Esophagus squamous epithelium (tissue), 5 donors: Measurements from ENCODE around the gene PPIA. TPM values are rescaled to one million over a fixed set of nuclear protein-coding genes. Genes with fewer than 3 reads are reported as not detected.

Experiments used
- DNase-seq: peaks from one replicate; lab custom pipeline; 2025; lab: John Stamatoyannopoulos, UW
- H3K27ac ChIP-seq, 4 donors: fragments of 200-600 bp; sonication (generic); one replicate each; pipeline ENCODE4 v1.5.1; 2016 to 2019; ENCODE audit warnings: mild to moderate bottlenecking in 1 of 4
- H3K27me3 ChIP-seq, 4 donors: fragments of 200-600 bp; sonication (generic); 1 replicate in 3 of 4; 2 replicates in 1 of 4; pipeline versions ENCODE4 v1.5.1 to v1.6.0; 2017 to 2021; ENCODE audit warnings: antibody characterized with exemption in 1 of 4
- H3K36me3 ChIP-seq, 3 donors: fragments of 200-600 bp; sonication (generic); one replicate each; pipeline ENCODE4 v1.5.1; 2016 to 2019
- H3K4me1 ChIP-seq, 3 donors: fragments of 200-600 bp; sonication (generic); one replicate each; pipeline ENCODE4 v1.5.1; 2017 to 2019
- H3K4me3 ChIP-seq, 4 donors: fragments of 200-600 bp; sonication (generic); 1 replicate in 3 of 4; 2 replicates in 1 of 4; pipeline ENCODE4 v1.5.1; 2016 to 2019; ENCODE audit warnings: mild to moderate bottlenecking in 2 of 4, moderate library complexity in 1 of 4
- H3K9me3 ChIP-seq, 3 donors: fragments of 200-600 bp; sonication (generic); one replicate each; pipeline ENCODE4 v1.5.1; 2016 to 2019
- CTCF ChIP-seq, 6 experiments: fragments of 450-650 bp in 4 of 6; fragments of 200-600 bp in 2 of 6; sonication (generic) in 2 of 6; IDR thresholded peaks; one replicate each; pipeline ENCODE4 v1.5.1; 2016 to 2019; ENCODE audit warnings: antibody characterized with exemption in 6 of 6, mild to moderate bottlenecking in 4 of 6, moderate library complexity in 4 of 6
- POLR2A ChIP-seq, 4 donors: fragments of 450-650 bp; IDR thresholded peaks; one replicate each; pipeline ENCODE4 v1.6.1; 2017; ENCODE audit warnings: antibody characterized with exemption in 4 of 4, mild to moderate bottlenecking in 4 of 4, moderate library complexity in 3 of 4
- WGBS, 2 donors: methylation state at CpG; one replicate each; pipeline ENCODE4 v1.1.5; 2018; 5-methylcytosine and 5-hydroxymethylcytosine counted together
- intact Hi-C: fragments of 100-400 bp; cut with DNase I; formaldehyde crosslinking; loops from one replicate; pipeline ENCODE4 v1.15.0; 2022
- total RNA-seq, 4 donors: library from RNA; depleted of rRNA; stranded (reverse); fragments of >200 nt; gene quantifications; one replicate each; pipeline ENCODE4 v1.1.0, GENCODE V29; 2016
- donor health status: DM: yes; HTN: yes; CAD: no.

PPIA gene
- total RNA-seq, 4 donors from 2014 or later: 1,726 to 3,682 (median 2,875) TPM

GRCh38 chr7:44849259-44849884 is 52.9 kb downstream of the PPIA start:
- DNase-seq: no peak

GRCh38 chr7:44849885-44850544 is 53.5 kb downstream of the PPIA start:
- Histone ChIP-seq H3K4me1 (peaks cover 0 to 35% (median 10%) of the 10 kb centered on the region in 3 donors), H3K36me3 (no peaks in the 10 kb centered on the region), H3K4me3 (no peak overlapping the region), H3K27ac (no peak overlapping the region), H3K27me3 (no peaks in the 10 kb centered on the region), H3K9me3 (no peaks in the 10 kb centered on the region)
- TF ChIP-seq CTCF (IDR thresholded peaks at IDR 0.05): no peak
- no peak for TF ChIP-seq POLR2A (IDR thresholded peaks at IDR 0.05)
- DNase-seq: no peak
- intact Hi-C loops: loop anchor here (5.0 to 10.0 kb wide), 2 partner anchors 263 to 285 kb away; no protein-coding TSS in a partner anchor
- 74 to 78% methylated on average over 4 of the region's 5 CpGs for WGBS, 2 donors

More at GRCh38 chr7:44849259-44849884, 52.9 kb downstream of the PPIA start:
- Histone ChIP-seq H3K27ac (peak overlapping the region in 1 of 4 donors; percentile 99), H3K9me3 (no peaks in the 10 kb centered on the region), H3K4me1 (peaks cover 0 to 41% (median 10%) of the 10 kb centered on the region in 3 donors), H3K4me3 (peak overlapping the region in 3 of 4 donors; percentile 65 to 84 (median 79)), H3K36me3 (no peaks in the 10 kb centered on the region), H3K27me3 (no peaks in the 10 kb centered on the region)
- TF ChIP-seq CTCF (IDR thresholded peaks at IDR 0.05) (no peak), POLR2A (IDR thresholded peaks at IDR 0.05) (no peak)
- intact Hi-C loops: loop anchor here (5.0 kb wide), 1 partner anchor 262 kb away; no protein-coding TSS in a partner anchor
- 69 to 83% methylated on average over 8 to 9 of the region's 10 CpGs for WGBS, 2 donors

- H3K4me3 ChIP-seq: no peak overlapping the region
- peaks cover 0 to 19% (median 6%) of the 10 kb centered on the region in 3 donors for H3K4me1 ChIP-seq
- intact Hi-C loops: loop anchor here (10.0 kb wide), 1 partner anchor 282 kb away; no protein-coding TSS in a partner anchor
- no peaks in the 10 kb centered on the region for H3K9me3 ChIP-seq
- no peak overlapping the region for H3K27ac ChIP-seq
- 76 to 86% methylated on average over 3 of the region's 3 CpGs for WGBS, 2 donors
- DNase-seq: no peak
- TF ChIP-seq CTCF (IDR thresholded peaks at IDR 0.05): no peak
- TF ChIP-seq POLR2A (IDR thresholded peaks at IDR 0.05): no peak
- no peaks in the 10 kb centered on the region for H3K36me3 ChIP-seq
- H3K27me3 ChIP-seq: no peaks in the 10 kb centered on the region
Measured at GRCh38 chr7:44852590-44852989, 56.1 kb downstream of the PPIA start.

Other genes with a start within 250 kb of the PPIA start
- gene DDX56, start 222.8 kb upstream of the PPIA start, total RNA-seq: 10 to 100 TPM; 34.1 to 69.6 (median 50.0) TPM
- gene TMED4, start 214.4 kb upstream of the PPIA start, total RNA-seq: 100 to 1,000 TPM in 2 of 4 donors, 10 to 100 TPM in 2; 68.0 to 123 (median 102) TPM
- 100 to 1,000 TPM in 1 of 4 donors, 10 to 100 TPM in 3; 68.9 to 102 (median 89.5) TPM for gene OGDH, start 190.1 kb upstream of the PPIA start, total RNA-seq
- gene ZMIZ2, start 47.8 kb upstream of the PPIA start, total RNA-seq: 10 to 100 TPM in 3 of 4 donors, 1 to 10 TPM in 1; 6.9 to 25.4 (median 18.3) TPM
- 100 to 1,000 TPM in 2 of 4 donors, 10 to 100 TPM in 2; 65.2 to 124 (median 99.8) TPM for gene H2AZ2, start 51.4 kb downstream of the PPIA start, total RNA-seq
- gene PURB, start 88.8 kb downstream of the PPIA start, total RNA-seq: 10 to 100 TPM; 16.4 to 27.7 (median 21.5) TPM
- gene MYO1G, start 182.3 kb downstream of the PPIA start, total RNA-seq: 1 to 10 TPM; 1.3 to 5.0 (median 2.6) TPM
- gene CCM2, start 203.5 kb downstream of the PPIA start, total RNA-seq: 10 to 100 TPM; 20.0 to 36.3 (median 24.9) TPM